M059J (cell line): ENCODE measurements around the gene CEP170. TPM values are rescaled to one million over a fixed set of nuclear protein-coding genes. Genes with fewer than 3 reads are reported as not detected.

Experiments
- total RNA-seq: library from RNA; depleted of rRNA; stranded (reverse); fragments of >200 nt; shearing (Covaris generic); gene quantifications from 2 replicates; pipeline ENCODE4 v1.2.3, GENCODE V29; 2014; rRNA removed

CEP170 gene
- total RNA-seq, 1 experiment from 2014 or later: 59.6 TPM

Other genes starting within 250 kb of the CEP170 start
- 14.3 and 26.3 TPM in 2 replicates for gene SDCCAG8, start 760 bp upstream of the CEP170 start, total RNA-seq